MCF 10A (cell line): ENCODE measurements around the gene FOXP1. TPM values are rescaled to one million over a fixed set of nuclear protein-coding genes. Genes with fewer than 3 reads are reported as not detected.

ENCODE experiments used
- BruUV-seq: library from RNA; stranded (reverse); fragments of 400-500 nt; replicated peaks from 2 replicates; lab custom pipeline; 2021; lab: Mats Ljungman, UMichigan
- CTCF ChIA-PET: fragments of 300-600 bp; sonication (Branson Sonifier 250); formaldehyde crosslinking; extraction: SDS; loops from one replicate; lab custom pipeline; 2021; ENCODE audit warnings: antibody characterized with exemption, inconsistent platforms; lab: Yijun Ruan, JAX
- POLR2A ChIA-PET: fragments of 300-600, 350-650 bp; sonication (Branson Sonifier 250); formaldehyde crosslinking; extraction: SDS; loops from one replicate; lab custom pipeline; 2020; ENCODE audit warnings: antibody characterized with exemption, inconsistent platforms; lab: Yijun Ruan, JAX
- DNase-seq: peaks from one replicate; pipeline ENCODE4 v3.0.0-alpha.2; 2018; ENCODE audit not compliant: unreplicated experiment
- H3K27ac Mint-ChIP-seq: one replicate; pipeline ENCODE4 v1.8.0; 2022; ENCODE audit warnings: mild to moderate bottlenecking, low read depth, mixed read lengths; ENCODE audit not compliant: unreplicated experiment
- H3K27me3 Mint-ChIP-seq: one replicate; pipeline ENCODE4 v1.8.0; 2022; ENCODE audit warnings: mixed read lengths; ENCODE audit not compliant: insufficient read depth, unreplicated experiment
- H3K36me3 Mint-ChIP-seq: one replicate; pipeline ENCODE4 v1.8.0; 2022; ENCODE audit warnings: mild to moderate bottlenecking, moderate library complexity, mixed read lengths; ENCODE audit not compliant: insufficient read depth, unreplicated experiment
- H3K4me1 Mint-ChIP-seq: one replicate; pipeline ENCODE4 v1.8.0; 2022; ENCODE audit warnings: mixed read lengths; ENCODE audit not compliant: insufficient read depth, unreplicated experiment
- H3K4me3 Mint-ChIP-seq: one replicate; pipeline ENCODE4 v1.8.0; 2022; ENCODE audit warnings: mild to moderate bottlenecking, moderate library complexity, mixed read lengths; ENCODE audit not compliant: unreplicated experiment
- H3K9me3 Mint-ChIP-seq: one replicate; pipeline ENCODE4 v1.8.0; 2022; ENCODE audit warnings: mixed read lengths; ENCODE audit not compliant: unreplicated experiment
- intact Hi-C: fragments of 100-400 bp; cut with micrococcal nuclease; formaldehyde crosslinking; loops from 2 replicates; pipeline ENCODE4 v1.14.1; 2022
- total RNA-seq: library from RNA; stranded (reverse); gene quantifications from 2 replicates; pipeline ENCODE4 v1.2.3, GENCODE V29; 2022
- TF ChIP-seq, protein P1 (sequence below): fragments of 200-600 bp; IDR thresholded peaks from one replicate; pipeline ENCODE4 v1.8.0; 2022; ENCODE audit warnings: antibody characterized with exemption, mild to moderate bottlenecking; ENCODE audit not compliant: unreplicated experiment

Gene FOXP1
- total RNA-seq, 1 experiment from 2014 or later = 49.0 TPM

- ChIA-PET POLR2A (no interaction called here), CTCF (interaction anchor here (0.7 kb wide), 1 partner anchor 26 kb away, joined by 4 read pairs; no protein-coding TSS in a partner anchor)
- no peak overlapping the region for H3K4me3 Mint-ChIP-seq
- no peak overlapping the region for H3K27ac Mint-ChIP-seq
- no peaks in the 10 kb centered on the region for H3K27me3 Mint-ChIP-seq
- no peak for DNase-seq
- BruUV-seq = no TSS peak
- H3K9me3 Mint-ChIP-seq = no peaks in the 10 kb centered on the region
- intact Hi-C loops = no loop called here
- no peaks in the 10 kb centered on the region for H3K36me3 Mint-ChIP-seq
- H3K4me1 Mint-ChIP-seq = peaks cover 8% of the 10 kb centered on the region
- TF ChIP-seq, protein P1, sequence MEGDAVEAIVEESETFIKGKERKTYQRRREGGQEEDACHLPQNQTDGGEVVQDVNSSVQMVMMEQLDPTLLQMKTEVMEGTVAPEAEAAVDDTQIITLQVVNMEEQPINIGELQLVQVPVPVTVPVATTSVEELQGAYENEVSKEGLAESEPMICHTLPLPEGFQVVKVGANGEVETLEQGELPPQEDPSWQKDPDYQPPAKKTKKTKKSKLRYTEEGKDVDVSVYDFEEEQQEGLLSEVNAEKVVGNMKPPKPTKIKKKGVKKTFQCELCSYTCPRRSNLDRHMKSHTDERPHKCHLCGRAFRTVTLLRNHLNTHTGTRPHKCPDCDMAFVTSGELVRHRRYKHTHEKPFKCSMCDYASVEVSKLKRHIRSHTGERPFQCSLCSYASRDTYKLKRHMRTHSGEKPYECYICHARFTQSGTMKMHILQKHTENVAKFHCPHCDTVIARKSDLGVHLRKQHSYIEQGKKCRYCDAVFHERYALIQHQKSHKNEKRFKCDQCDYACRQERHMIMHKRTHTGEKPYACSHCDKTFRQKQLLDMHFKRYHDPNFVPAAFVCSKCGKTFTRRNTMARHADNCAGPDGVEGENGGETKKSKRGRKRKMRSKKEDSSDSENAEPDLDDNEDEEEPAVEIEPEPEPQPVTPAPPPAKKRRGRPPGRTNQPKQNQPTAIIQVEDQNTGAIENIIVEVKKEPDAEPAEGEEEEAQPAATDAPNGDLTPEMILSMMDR = no peak
Measured at GRCh38 chr3:71316066-71316777, 267.3 kb downstream of the FOXP1 start.

GRCh38 chr3:71315431-71315830, 268.1 kb downstream of the FOXP1 start:
- Mint-ChIP-seq H3K4me3 (no peak overlapping the region), H3K4me1 (peaks cover 8% of the 10 kb centered on the region), H3K9me3 (no peaks in the 10 kb centered on the region), H3K27me3 (no peaks in the 10 kb centered on the region), H3K36me3 (no peaks in the 10 kb centered on the region), H3K27ac (no peak overlapping the region)
- TF ChIP-seq, protein P1 = no peak
- intact Hi-C loops = no loop called here
- no peak for DNase-seq
- CTCF ChIA-PET = no interaction called here
- BruUV-seq = no TSS peak
- POLR2A ChIA-PET = no interaction called here

DNA sequence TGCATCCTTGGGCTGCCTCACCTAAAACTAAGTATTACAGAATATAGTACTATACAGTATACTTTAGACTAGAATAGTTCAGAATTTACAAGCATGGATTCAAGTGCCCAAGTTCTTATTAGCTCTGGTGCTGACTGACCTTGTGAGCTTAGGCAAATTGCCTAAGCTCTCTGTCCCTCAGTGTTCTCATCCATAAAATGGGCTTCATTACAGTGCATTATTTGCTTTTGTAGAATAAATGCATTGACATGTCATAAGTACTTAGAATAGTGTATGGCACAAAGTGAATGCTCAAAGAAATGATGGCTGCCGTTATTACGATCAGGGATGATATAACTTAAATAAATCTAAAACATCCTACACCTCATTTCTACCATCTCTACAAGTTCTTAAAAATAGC, 269.7 kb downstream of the FOXP1 start:
- H3K9me3 Mint-ChIP-seq = no peaks in the 10 kb centered on the region
- intact Hi-C loops = no loop called here
- no peaks in the 10 kb centered on the region for H3K36me3 Mint-ChIP-seq
- CTCF ChIA-PET = no interaction called here
- no peak overlapping the region for H3K4me3 Mint-ChIP-seq
- BruUV-seq = no TSS peak
- peaks cover 8% of the 10 kb centered on the region for H3K4me1 Mint-ChIP-seq
- no peak for DNase-seq
- no peaks in the 10 kb centered on the region for H3K27me3 Mint-ChIP-seq
- POLR2A ChIA-PET = no interaction called here
- no peak overlapping the region for H3K27ac Mint-ChIP-seq
- TF ChIP-seq, protein P1 = no peak

GRCh38 chr3:71312461-71312860, 271.1 kb downstream of the FOXP1 start:
- no peaks in the 10 kb centered on the region for H3K36me3 Mint-ChIP-seq
- H3K27me3 Mint-ChIP-seq = no peaks in the 10 kb centered on the region
- H3K9me3 Mint-ChIP-seq = no peaks in the 10 kb centered on the region
- no TSS peak for BruUV-seq
- peaks cover 8% of the 10 kb centered on the region for H3K4me1 Mint-ChIP-seq
- CTCF ChIA-PET = interaction anchor here (0.5 to 0.7 kb wide), 3 partner anchors 70 to 401 kb away, joined by 3 to 4 read pairs (median 4); no protein-coding TSS in a partner anchor
- H3K4me3 Mint-ChIP-seq = no peak overlapping the region
- no peak for DNase-seq
- H3K27ac Mint-ChIP-seq = no peak overlapping the region
- TF ChIP-seq, protein P1 = no peak
- POLR2A ChIA-PET = no interaction called here
- intact Hi-C loops = no loop called here
